Caco-2 (cell line): Measurements from ENCODE around the gene CCS. TPM values are rescaled to one million over a fixed set of nuclear protein-coding genes. Genes with fewer than 3 reads are reported as not detected.

ENCODE experiments used
- BruUV-seq: library from RNA; stranded (reverse); fragments of 400-500 nt; replicated peaks from 2 replicates; lab custom pipeline; 2021; lab: Mats Ljungman, UMichigan
- CTCF ChIA-PET: fragments of 300-600 bp; sonication (Branson Sonifier 250); formaldehyde crosslinking; loops from one replicate; lab custom pipeline; 2022; ENCODE audit warnings: antibody characterized with exemption; lab: Charles Lee
- POLR2A ChIA-PET: fragments of 300-600 bp; sonication (Branson Sonifier 250); formaldehyde crosslinking; loops from one replicate; lab custom pipeline; 2022; ENCODE audit warnings: antibody characterized with exemption; lab: Charles Lee
- DNase-seq, 2 experiments: peaks; one replicate each; pipeline versions ENCODE4 v3.0.0 to v3.0.0-alpha.2; 2020 to 2022
- H3K27me3 ChIP-seq: replicated peaks from 2 replicates; pipeline ENCODE4 v1.6.0; 2011; ENCODE audit warnings: low read length; ENCODE audit not compliant: control insufficient read depth, insufficient read depth
- H3K36me3 ChIP-seq: 2 replicates; pipeline ENCODE4 v1.5.1; 2011; ENCODE audit warnings: low read length; ENCODE audit not compliant: control insufficient read depth, insufficient read depth
- H3K4me1 ChIP-seq: fragments of 250-450 bp; sonication (Bioruptor Pico); 2 replicates; pipeline ENCODE4 v1.5.1; 2020; ENCODE audit warnings: mild to moderate bottlenecking
- H3K4me3 ChIP-seq: 2 replicates; pipeline ENCODE4 v1.5.1; 2011; ENCODE audit warnings: low read depth, mild to moderate bottlenecking, control low read depth, low read length
- H3K9me3 ChIP-seq: fragments of 250-450 bp; sonication (Bioruptor Pico); 2 replicates; pipeline ENCODE4 v1.5.1; 2020; ENCODE audit warnings: mild to moderate bottlenecking, moderate library complexity
- H3K27ac Mint-ChIP-seq: one replicate; pipeline ENCODE4 v1.8.0; 2022; ENCODE audit warnings: mixed read lengths; ENCODE audit not compliant: unreplicated experiment
- H3K27me3 Mint-ChIP-seq: one replicate; pipeline ENCODE4 v1.8.0; 2022; ENCODE audit warnings: mixed read lengths; ENCODE audit not compliant: insufficient read depth, unreplicated experiment
- H3K36me3 Mint-ChIP-seq: one replicate; pipeline ENCODE4 v1.8.0; 2022; ENCODE audit warnings: mild to moderate bottlenecking, mixed read lengths; ENCODE audit not compliant: insufficient read depth, unreplicated experiment
- H3K4me1 Mint-ChIP-seq: one replicate; pipeline ENCODE4 v1.8.0; 2022; ENCODE audit warnings: low read depth, mixed read lengths; ENCODE audit not compliant: unreplicated experiment
- H3K4me3 Mint-ChIP-seq: one replicate; pipeline ENCODE4 v1.8.0; 2022; ENCODE audit warnings: mild to moderate bottlenecking, moderate library complexity, mixed read lengths; ENCODE audit not compliant: unreplicated experiment
- H3K9me3 Mint-ChIP-seq: one replicate; pipeline ENCODE4 v1.8.0; 2022; ENCODE audit warnings: mixed read lengths; ENCODE audit not compliant: unreplicated experiment
- CTCF ChIP-seq, 2 experiments: fragments of 200-600 bp in 1 of 2; IDR thresholded peaks; 1 replicate in 1 of 2; 2 replicates in 1 of 2; pipeline versions ENCODE4 v1.5.1 to v1.8.0; 2011 to 2022; ENCODE audit warnings: antibody characterized with exemption in 1 of 2, control low read depth in 1 of 2, inconsistent platforms in 1 of 2, low read depth in 1 of 2, low read length in 1 of 2, mild to moderate bottlenecking in 1 of 2, moderate library complexity in 1 of 2; ENCODE audit not compliant: insufficient read depth in 1 of 2, severe bottlenecking in 1 of 2, unreplicated experiment in 1 of 2
- intact Hi-C: fragments of 100-400 bp; cut with micrococcal nuclease; formaldehyde crosslinking; loops from one replicate; pipeline ENCODE4 v1.10.0; 2022; ENCODE audit not compliant: unreplicated experiment
- total RNA-seq: library from RNA; stranded (reverse); gene quantifications from 2 replicates; pipeline ENCODE4 v1.2.3, GENCODE V29; 2022

The CCS gene
- total RNA-seq, 1 experiment from 2014 or later, result 52.9 TPM

GRCh38 chr11:66564984-66565383, 28.0 kb upstream of the CCS start:
- no peaks in the 10 kb centered on the region for H3K27me3 ChIP-seq
- no peaks in the 10 kb centered on the region for H3K27me3 Mint-ChIP-seq
- BruUV-seq, result no TSS peak
- H3K4me1 Mint-ChIP-seq, result no peaks in the 10 kb centered on the region
- H3K9me3 Mint-ChIP-seq, result no peaks in the 10 kb centered on the region
- no peak overlapping the region for H3K4me3 ChIP-seq
- CTCF ChIA-PET, result no interaction called here
- POLR2A ChIA-PET, result no interaction called here
- DNase-seq, result no peak
- no peaks in the 10 kb centered on the region for H3K36me3 ChIP-seq
- no peaks in the 10 kb centered on the region for H3K4me1 ChIP-seq
- no peaks in the 10 kb centered on the region for H3K9me3 ChIP-seq
- no peak overlapping the region for H3K27ac Mint-ChIP-seq
- intact Hi-C loops, result no loop called here
- no peaks in the 10 kb centered on the region for H3K36me3 Mint-ChIP-seq
- no peak for TF ChIP-seq CTCF (IDR thresholded peaks at IDR 0.05; ENCODE audit: insufficient read depth in 1 of 2, low read depth in 1 of 2, low read length in 1 of 2, severe bottlenecking in 1 of 2, unreplicated experiment in 1 of 2)
- no peak overlapping the region for H3K4me3 Mint-ChIP-seq

- BruUV-seq, result no TSS peak
- Histone ChIP-seq H3K9me3 (no peaks in the 10 kb centered on the region), H3K36me3 (no peaks in the 10 kb centered on the region), H3K4me3 (no peak overlapping the region), H3K27me3 (no peaks in the 10 kb centered on the region), H3K4me1 (no peaks in the 10 kb centered on the region)
- Mint-ChIP-seq H3K36me3 (no peaks in the 10 kb centered on the region), H3K4me1 (no peaks in the 10 kb centered on the region), H3K27ac (no peak overlapping the region), H3K4me3 (no peak overlapping the region), H3K27me3 (no peaks in the 10 kb centered on the region), H3K9me3 (no peaks in the 10 kb centered on the region)
- ChIA-PET CTCF (no interaction called here), POLR2A (no interaction called here)
- no peak for TF ChIP-seq CTCF (IDR thresholded peaks at IDR 0.05; ENCODE audit: insufficient read depth in 1 of 2, low read depth in 1 of 2, low read length in 1 of 2, severe bottlenecking in 1 of 2, unreplicated experiment in 1 of 2)
- intact Hi-C loops, result no loop called here
- no peak for DNase-seq
These were observed 26.8 kb upstream of the CCS start for GRCh38 chr11:66566221-66566620.

DNA sequence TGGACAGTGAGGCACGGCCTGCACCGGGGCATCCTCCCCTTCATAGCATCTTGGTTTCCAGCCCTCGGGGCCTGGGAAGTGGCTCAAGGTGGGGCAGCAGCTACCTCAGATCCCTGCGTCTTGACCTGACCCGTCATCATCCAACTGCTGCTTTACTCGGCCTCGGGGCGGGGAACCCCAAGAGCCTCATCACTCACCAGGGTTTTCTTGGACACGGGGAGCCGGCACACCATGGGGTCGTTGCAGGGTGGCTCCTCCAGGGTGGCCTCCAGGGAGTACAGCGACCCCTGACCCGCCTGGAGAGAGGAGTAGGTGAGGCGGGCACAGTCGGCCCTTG, 25.2 kb upstream of the CCS start:
- POLR2A ChIA-PET, result interaction anchor here (0.5 kb wide), 1 partner anchor 307 kb away, joined by 8 read pairs; no protein-coding TSS in a partner anchor
- Histone ChIP-seq H3K36me3 (no peaks in the 10 kb centered on the region), H3K4me3 (no peak overlapping the region), H3K9me3 (no peaks in the 10 kb centered on the region), H3K27me3 (no peaks in the 10 kb centered on the region), H3K4me1 (no peaks in the 10 kb centered on the region)
- H3K27ac Mint-ChIP-seq, result no peak overlapping the region
- TF ChIP-seq CTCF (IDR thresholded peaks at IDR 0.05; ENCODE audit: insufficient read depth in 1 of 2, low read depth in 1 of 2, low read length in 1 of 2, severe bottlenecking in 1 of 2, unreplicated experiment in 1 of 2), result no peak
- no peak overlapping the region for H3K4me3 Mint-ChIP-seq
- DNase-seq, result no peak
- no peaks in the 10 kb centered on the region for H3K36me3 Mint-ChIP-seq
- intact Hi-C loops, result no loop called here
- BruUV-seq, result no TSS peak
- H3K9me3 Mint-ChIP-seq, result no peaks in the 10 kb centered on the region
- no peaks in the 10 kb centered on the region for H3K4me1 Mint-ChIP-seq
- H3K27me3 Mint-ChIP-seq, result no peaks in the 10 kb centered on the region
- CTCF ChIA-PET, result no interaction called here
